ENCODE data around the gene EHBP1.

The EHBP1 gene

GRCh38 chr2:62733546-62733945 lies 28.0 kb downstream of the EHBP1 start:
- ChIA-PET POLR2A (no interaction called here), CTCF (no interaction called here)
- H3K4me3 ChIP-seq (ENCODE audit: low read depth, low read length) = no peak overlapping the region
- TF ChIP-seq CTCF (IDR thresholded peaks at IDR 0.05; ENCODE audit: insufficient read depth, low read length, missing control alignments) = no peak
- no peak for DNase-seq (ENCODE audit: low read depth, low spot score)

DNA sequence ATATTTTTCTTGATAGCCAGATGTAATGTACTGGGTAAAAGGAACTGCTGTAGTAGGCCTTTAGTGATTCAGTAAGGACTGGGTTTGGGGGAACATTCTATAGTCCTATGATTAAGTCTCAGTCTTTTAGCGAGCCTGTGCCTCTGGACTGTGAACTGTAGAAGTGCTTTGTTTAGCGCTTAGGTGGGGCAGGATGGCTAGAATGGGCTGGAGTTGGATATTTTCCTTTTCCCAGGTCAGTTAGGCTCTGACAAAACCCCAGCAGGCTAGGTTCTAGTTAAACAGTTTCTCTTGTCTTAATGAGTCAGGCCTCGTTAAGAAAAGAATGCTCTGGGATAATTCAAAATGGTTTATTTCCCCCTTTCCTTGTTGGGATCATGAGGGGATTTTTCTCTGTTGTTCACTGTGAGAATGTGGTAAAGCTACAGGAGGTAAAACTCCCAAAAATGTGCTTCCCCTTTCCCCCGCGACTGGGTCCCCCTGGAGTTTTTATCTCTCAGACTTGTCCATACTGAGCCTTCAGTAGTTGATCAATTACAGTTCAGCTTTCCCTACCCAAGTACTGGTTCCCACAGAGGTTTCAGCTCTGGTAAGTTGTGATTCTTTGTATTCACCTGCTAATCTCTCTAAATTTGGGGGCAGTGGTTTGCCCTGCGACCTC lies 31.5 kb downstream of the EHBP1 start:
- TF ChIP-seq CTCF (IDR thresholded peaks at IDR 0.05; ENCODE audit: insufficient read depth, low read length, missing control alignments) = no peak
- H3K4me3 ChIP-seq (ENCODE audit: low read depth, low read length) = no peak overlapping the region
- ChIA-PET POLR2A (no interaction called here), CTCF (interaction anchor here (1.3 kb wide), 1 partner anchor 280 kb away, joined by 4 read pairs; no protein-coding TSS in a partner anchor)
- no peak for DNase-seq (ENCODE audit: low read depth, low spot score)

DNA sequence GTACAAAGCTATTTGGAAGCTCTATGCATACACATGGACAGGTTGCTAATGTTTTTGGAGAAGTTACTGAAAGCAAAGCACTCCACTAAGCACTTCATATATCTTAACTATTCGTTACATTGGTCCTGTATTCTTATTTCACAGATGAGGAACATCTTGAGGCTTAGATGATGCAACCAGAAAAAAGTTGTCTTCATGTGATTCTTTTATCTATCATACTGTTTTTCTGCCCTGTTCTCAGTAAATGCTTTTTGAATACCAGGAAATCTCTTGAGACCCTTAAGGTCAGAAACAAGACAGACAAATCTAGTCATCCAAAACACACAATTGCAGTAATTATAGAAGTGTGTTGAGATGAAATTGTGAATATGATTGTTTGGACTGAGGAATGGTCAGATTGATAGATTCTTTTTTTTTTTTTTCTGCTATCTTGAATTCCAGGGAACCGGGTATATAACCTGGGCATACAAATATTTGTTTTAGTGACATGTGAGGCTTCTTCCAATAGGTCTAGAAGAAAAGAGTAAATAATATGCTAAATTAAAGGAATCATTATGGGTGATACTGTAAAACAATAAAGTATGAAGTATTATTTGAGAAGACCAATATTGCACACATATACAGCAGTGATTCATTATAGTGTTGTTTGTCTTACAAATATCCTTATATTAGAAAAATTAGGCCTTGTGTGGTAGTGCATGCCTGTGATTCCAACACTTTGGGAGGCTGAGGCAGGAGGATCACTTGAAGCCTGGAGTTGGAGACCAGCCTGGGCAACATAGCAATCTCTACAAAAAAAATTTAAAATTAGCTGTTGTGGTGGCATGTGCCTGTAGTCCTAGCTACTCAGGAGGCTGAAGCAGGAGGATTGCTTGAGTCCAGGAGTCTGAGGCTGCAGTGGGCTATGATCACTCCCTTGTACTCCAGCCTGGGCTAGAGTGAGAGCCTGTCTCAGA lies 33.7 kb downstream of the EHBP1 start:
- ChIA-PET POLR2A (no interaction called here), CTCF (no interaction called here)
- no peak for TF ChIP-seq CTCF (IDR thresholded peaks at IDR 0.05; ENCODE audit: insufficient read depth, low read length, missing control alignments)
- no peak for DNase-seq (ENCODE audit: low read depth, low spot score)
- no peak overlapping the region for H3K4me3 ChIP-seq (ENCODE audit: low read depth, low read length)

- POLR2A ChIA-PET = no interaction called here
- TF ChIP-seq CTCF (IDR thresholded peaks at IDR 0.05; ENCODE audit: insufficient read depth, low read length, missing control alignments) = no peak
- CTCF ChIA-PET = interaction anchor here (1.8 kb wide), 1 partner anchor 35 kb away, joined by 6 read pairs; no protein-coding TSS in a partner anchor
- no peak for DNase-seq (ENCODE audit: low read depth, low spot score)
- no peak overlapping the region for H3K4me3 ChIP-seq (ENCODE audit: low read depth, low read length)
These were observed 34.7 kb downstream of the EHBP1 start for GRCh38 chr2:62740221-62740620.

DNA sequence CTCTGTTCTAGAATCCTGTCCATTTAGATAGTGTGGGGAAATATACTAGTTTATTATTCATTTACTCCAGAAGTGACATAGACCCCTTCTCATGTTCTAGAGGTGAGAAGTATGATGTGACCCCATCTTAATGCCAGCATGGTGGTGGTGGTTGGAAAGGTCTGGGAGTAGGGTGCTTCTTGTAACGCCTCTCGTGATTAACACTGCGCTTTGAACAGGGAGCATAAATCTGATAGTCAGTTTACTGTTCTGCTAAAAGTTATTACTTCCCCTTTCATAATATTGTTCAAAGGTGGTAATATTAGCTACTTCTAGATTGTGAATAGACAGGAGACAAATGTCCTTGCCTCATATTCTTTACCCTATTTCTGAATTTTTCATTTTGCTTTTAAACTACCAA lies 35.6 kb downstream of the EHBP1 start:
- ChIA-PET POLR2A (no interaction called here), CTCF (interaction anchor here (1.1 to 1.8 kb wide), 2 partner anchors 34 to 284 kb away, joined by 4 to 6 read pairs; no protein-coding TSS in a partner anchor)
- TF ChIP-seq CTCF (IDR thresholded peaks at IDR 0.05; ENCODE audit: insufficient read depth, low read length, missing control alignments) = no peak
- DNase-seq (ENCODE audit: low read depth, low spot score) = no peak
- no peak overlapping the region for H3K4me3 ChIP-seq (ENCODE audit: low read depth, low read length)

All from AG04449 (cell line).